Hippocampal formation (tissue), 2 donors: ENCODE results near the gene PSME3IP1.
"Not testable (repeated sequence)": the region's sequence is repeated elsewhere in the genome, so short reads cannot be mapped to it uniquely, and the experiment has no call there.

ENCODE experiments used
- DNase-seq, 2 donors: peaks; one replicate each; lab custom pipeline; 2025; lab: John Stamatoyannopoulos, UW

PSME3IP1 gene, protein sequence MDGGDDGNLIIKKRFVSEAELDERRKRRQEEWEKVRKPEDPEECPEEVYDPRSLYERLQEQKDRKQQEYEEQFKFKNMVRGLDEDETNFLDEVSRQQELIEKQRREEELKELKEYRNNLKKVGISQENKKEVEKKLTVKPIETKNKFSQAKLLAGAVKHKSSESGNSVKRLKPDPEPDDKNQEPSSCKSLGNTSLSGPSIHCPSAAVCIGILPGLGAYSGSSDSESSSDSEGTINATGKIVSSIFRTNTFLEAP

DNA sequence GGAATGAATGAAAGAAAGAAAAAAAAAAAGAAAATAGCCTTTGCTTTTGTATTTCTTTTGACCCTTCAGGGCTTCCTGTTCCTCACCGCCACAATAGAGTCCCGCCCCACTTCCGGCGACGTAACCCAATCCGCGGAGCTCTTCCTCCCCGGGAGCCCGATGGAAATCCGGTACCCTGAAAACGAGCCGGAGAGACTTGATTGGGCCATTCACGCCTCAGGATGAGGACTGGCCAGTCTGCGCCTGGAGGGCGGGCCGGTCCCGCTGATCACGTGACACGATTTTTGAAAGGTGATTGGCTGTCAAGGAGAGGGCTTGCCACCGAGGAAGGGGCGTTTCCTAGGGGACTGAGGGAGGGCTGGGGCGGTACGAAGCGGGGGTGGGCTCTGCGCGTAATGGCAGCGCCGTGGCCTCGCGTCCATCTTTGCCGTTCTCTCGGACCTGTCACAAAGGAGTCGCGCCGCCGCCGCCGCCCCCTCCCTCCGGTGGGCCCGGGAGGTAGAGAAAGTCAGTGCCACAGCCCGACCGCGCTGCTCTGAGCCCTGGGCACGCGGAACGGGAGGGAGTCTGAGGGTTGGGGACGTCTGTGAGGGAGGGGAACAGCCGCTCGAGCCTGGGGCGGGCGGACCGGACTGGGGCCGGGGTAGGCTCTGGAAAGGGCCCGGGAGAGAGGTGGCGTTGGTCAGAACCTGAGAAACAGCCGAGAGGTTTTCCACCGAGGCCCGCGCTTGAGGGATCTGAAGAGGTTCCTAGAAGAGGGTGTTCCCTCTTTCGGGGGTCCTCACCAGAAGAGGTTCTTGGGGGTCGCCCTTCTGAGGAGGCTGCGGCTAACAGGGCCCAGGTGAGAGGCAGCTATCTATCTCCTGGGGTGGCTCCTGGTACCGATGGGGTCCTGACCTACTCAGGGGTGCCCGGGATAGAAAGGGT lies at the start of gene PSME3IP1, which contains the start of gene RSPRY1:
PSME3IP1 (minus strand) TSS at position 95 of the 927 bp plus-strand sequence. CDS start 12,185 bp downstream, outside the sequence.
RSPRY1 (plus strand) TSS at position 385 of the 927 bp plus-strand sequence. CDS start 18,330 bp downstream, outside the sequence.
- peak; percentile 99 to 100 for DNase-seq

DNA sequence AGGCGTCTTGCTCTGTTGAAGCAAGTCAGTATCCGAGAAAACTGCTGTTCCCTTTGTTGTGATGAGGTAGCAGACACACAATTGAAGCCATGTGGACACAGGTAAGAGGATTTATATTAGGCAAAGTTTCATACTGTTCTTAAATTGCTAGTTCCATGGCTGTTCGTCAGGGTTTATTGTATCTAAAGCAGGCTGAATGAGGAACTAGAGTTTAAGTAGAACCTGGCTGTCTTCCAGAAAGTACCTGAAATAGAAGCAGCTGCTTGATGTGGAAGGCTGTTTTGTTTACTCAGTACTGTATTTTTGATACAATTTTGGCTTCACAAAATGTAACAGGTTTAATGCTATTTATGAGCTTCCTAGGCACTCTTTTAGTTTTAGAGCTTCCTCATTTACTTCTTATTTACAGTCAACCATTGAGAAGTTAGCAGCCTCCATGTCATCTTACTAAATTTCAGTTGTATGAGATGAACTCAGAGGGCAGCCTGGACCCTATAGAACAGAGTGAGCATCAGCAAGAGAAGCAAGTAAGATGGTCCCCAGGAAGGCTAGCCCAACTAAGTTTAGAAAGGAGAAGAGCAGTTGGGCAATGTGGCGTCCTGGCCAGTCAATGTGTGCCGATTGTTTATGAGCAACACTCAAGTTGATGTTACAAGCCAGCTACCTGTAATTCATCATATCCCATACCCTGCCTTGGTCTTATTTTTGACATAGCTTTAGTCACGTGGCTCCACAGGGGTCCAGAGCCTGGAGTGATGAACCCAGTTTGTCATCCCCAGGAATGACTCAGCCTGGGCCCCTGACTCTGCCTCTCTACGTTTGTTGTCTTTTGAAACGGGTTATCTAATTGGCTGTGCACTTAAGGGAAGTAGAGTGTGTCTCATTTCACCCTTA lies 49.5 kb upstream of the PSME3IP1 start:
- no peak for DNase-seq

GRCh38 chr16:57234707-57235092 lies 48.9 kb upstream of the PSME3IP1 start:
- DNase-seq: no peak

DNA sequence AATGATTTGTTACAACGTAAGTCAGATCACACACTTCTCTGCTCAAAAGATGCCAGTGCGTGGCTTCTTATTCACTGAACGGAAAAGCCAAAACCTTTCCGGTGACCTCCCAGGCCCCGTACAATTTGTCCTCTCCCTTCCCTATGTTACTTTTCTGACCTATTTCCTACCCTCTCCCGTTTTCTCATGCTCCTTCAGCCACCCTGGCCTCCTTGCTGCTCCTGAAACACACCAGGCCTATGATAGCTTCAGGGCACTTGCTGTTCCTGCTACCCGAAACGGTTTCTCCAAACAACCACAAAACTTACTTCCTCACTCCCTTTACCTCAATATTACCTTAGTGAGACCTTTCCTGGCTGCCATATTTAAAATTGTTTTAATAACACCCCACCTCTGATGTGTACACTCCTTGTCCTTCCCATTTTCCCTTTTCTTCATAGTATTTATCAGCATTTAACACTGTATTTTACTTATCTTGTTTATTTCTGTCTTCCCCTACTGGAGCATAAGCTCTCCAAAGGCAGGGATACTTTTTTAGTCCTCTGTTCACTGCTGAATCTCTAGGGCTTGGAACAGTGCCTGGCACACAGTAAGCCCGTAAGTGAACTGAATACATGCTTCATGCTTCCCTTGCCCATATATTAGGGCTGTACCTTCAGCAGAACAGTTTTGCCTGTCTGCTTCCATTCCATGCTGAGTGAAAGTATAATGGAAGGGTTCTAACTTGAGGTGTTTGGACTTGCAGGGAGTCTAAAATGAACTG lies 48.3 kb upstream of the PSME3IP1 start:
- DNase-seq: no peak

DNA sequence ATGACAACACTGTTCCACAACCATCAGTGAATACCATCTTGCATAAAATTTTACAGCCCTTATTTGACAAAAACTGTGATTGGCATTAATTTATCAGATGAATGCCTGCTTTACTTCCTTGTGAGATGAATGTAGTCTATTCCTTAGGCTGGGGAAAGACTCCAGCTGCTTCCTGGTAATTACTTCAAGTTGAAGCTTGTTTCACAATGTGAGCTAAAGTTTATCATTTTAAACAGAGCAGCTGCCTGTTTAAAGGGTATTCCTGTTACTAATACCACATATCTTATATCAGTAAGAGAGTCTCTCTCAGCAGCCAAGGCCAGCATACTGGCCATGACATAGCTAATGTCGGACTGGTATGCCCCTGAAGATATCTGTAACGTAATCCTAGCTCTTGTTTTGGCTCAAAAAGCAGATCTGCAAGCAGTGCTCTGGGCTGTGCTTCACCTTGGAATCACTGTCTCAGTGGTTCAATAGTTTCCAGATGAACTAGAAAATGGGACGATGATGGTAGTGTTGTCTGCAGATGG lies 46.0 kb upstream of the PSME3IP1 start:
- DNase-seq: no peak

DNA sequence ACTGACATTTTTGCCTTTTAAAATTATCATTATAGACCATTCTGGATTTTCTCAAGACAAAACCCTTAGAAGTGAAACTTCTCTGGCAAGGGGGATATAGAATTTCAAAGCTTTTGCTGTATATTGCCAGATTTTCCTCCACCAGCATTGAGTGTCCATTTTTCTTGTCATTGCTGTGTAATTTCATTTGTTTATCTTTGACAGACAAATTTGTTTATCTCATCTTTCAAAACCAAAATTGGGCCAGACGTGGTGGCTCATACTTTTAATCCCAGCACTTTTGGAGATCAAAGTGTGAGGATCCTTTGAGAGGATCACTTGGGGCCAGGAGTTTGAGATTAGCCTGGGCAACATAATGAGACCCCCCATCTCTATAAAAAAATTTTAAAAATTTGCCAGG lies 43.2 kb upstream of the PSME3IP1 start:
- DNase-seq: no peak

GRCh38 chr16:57226701-57227621 lies 41.1 kb upstream of the PSME3IP1 start:
- DNase-seq: no peak

GRCh38 chr16:57225978-57226377 lies 40.1 kb upstream of the PSME3IP1 start:
- no peak for DNase-seq

GRCh38 chr16:57224651-57225335 lies 39.0 kb upstream of the PSME3IP1 start:
- DNase-seq: no peak

DNA sequence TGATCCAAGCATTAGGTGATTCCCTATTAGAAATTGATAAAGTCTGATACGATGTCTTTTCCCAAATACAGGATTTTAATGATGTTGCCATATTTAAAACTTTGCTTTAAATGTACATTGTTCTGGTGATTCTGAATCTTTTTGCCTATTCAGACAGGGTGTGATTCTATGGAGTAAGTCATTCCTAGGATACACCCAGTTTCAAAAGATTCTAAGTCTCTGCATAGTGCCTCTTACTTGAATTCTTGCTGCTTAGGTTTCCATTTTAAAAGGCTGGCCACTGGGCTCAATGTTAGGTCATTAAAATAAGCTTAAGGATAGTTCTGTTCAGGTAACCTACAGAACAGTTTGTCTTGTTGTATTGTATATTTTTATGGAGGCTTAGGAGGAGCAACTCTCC lies 37.2 kb upstream of the PSME3IP1 start:
- DNase-seq: no peak

- DNase-seq: no peak
These were observed 31.1 kb upstream of the PSME3IP1 start for GRCh38 chr16:57216968-57217367.

DNA sequence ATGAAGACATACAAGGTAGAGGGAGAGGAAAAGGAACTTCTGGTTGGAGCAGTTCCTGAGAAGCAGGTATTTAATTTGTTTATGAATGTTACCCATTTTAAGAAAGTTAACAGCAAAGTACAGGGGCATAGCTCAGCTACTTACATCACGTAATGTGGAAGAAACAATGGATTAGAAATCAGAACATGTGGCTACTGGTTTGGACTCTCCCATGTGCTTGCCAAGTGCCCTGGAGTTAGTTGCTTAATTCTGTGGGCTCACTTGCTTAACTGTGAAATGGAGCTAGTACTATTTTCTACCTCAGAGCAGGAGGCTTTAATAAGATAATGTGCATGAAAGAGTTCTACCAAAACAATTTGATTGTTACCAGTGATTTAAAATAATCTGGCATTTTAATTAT lies 27.6 kb upstream of the PSME3IP1 start:
- DNase-seq: no peak

DNA sequence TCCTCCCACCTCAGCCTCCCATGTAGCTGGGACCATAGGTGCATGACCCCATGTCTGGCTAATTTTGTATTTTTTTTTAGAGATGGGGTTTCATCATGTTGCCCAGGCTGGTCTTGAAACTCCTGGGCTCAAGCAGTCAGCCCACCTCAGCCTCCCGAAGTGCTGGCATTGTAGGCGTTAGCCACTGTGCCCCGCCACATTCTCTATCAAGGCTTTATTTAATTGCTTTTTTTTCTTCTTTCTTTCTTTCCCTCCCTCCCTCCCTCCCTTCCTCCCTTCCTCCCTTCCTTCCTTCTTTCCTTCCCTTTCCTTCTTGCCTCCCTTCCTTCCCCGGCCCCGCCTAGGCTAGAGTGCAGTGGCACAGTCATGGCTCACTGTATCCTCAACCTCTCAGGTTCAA lies 23.9 kb upstream of the PSME3IP1 start:
- DNase-seq: no peak

DNA sequence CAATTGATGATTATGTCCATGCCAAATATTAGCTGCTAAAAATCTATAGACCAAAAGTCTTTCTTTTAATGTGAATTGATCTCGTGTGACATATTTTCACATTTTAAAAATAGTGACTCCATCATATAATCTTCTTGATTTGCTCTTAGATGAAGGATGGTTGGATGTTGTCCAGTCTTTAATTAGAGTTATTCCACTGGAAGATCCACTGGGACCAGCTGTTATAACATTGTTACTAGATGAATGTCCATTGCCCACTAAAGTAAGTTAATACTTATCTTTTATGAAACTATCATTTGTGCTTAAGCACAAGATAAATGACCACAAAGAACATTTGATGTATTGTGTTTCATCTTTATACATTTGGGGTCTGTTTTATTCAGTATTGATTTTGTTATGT lies 23.1 kb upstream of the PSME3IP1 start:
- DNase-seq: no peak

DNA sequence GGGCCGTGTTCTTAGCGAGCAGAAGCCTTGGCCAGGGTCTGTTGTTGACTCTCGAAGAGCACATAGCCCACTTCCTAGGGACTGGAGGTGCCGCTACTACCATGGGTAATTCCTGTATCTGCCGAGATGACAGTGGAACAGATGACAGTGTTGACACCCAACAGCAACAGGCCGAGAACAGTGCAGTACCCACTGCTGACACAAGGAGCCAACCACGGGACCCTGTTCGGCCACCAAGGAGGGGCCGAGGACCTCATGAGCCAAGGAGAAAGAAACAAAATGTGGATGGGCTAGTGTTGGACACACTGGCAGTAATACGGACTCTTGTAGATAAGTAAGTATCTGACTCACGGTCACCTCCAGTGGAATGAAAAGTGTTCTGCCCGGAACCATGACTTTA lies 18.8 kb upstream of the PSME3IP1 start:
- DNase-seq: no peak

- DNase-seq: no peak
These were observed 17.6 kb upstream of the PSME3IP1 start for GRCh38 chr16:57203451-57203850.

- DNase-seq: no peak
These were observed 16.5 kb upstream of the PSME3IP1 start for GRCh38 chr16:57202095-57202886.

- not testable (repeated sequence) for DNase-seq
These were observed 15.1 kb upstream of the PSME3IP1 start for GRCh38 chr16:57200926-57201325.
